K562 (cell line): ENCODE data around the gene LMAN1L. TPM values are rescaled to one million over a fixed set of nuclear protein-coding genes. Genes with fewer than 3 reads are reported as not detected.
A peak's percentile ranks its signal among the peaks of the same experiment; 100 is the strongest.

Experiments
- ARID1B ChIP-seq: fragments of 450-650 bp; IDR thresholded peaks from 2 replicates; pipeline ENCODE4 v1.6.1; 2016; ENCODE audit warnings: antibody characterized with exemption, mild to moderate bottlenecking, inconsistent platforms
- ATF6 ChIP-seq: sonication (generic); formaldehyde crosslinking; IDR thresholded peaks from 2 replicates; pipeline ENCODE4 v1.4.0; 2020; ENCODE audit warnings: mild to moderate bottlenecking, missing genetic modification reagents
- BRD9 ChIP-seq: fragments of 450-650 bp; IDR thresholded peaks from 2 replicates; pipeline ENCODE4 v1.6.1; 2018; ENCODE audit warnings: low read depth; ENCODE audit not compliant: partially characterized antibody
- C11orf30 ChIP-seq: fragments of 450-650 bp; IDR thresholded peaks from 2 replicates; pipeline ENCODE4 v1.6.1; 2016; ENCODE audit warnings: low read depth, mild to moderate bottlenecking
- CREM ChIP-seq: IDR thresholded peaks from 2 replicates; pipeline ENCODE4 v1.6.1; 2014; ENCODE audit warnings: antibody characterized with exemption, low read depth
- ELF1 ChIP-seq: fragments of 200-800 bp; sonication (Bioruptor generic); IDR thresholded peaks from 2 replicates; pipeline ENCODE4 v1.6.1; 2016; ENCODE audit warnings: missing genetic modification characterization, missing compliant biosample characterization
- ELF2 ChIP-seq: fragments of 250-450 bp; sonication (Bioruptor Pico); IDR thresholded peaks from 2 replicates; pipeline ENCODE4 v1.5.0; 2021; ENCODE audit warnings: mild to moderate bottlenecking
- ETS1 ChIP-seq: conservative IDR thresholded peaks from 2 replicates; pipeline ENCODE4 v1.6.1; 2011; ENCODE audit warnings: low read depth, mild to moderate bottlenecking, low read length; ENCODE audit not compliant: control insufficient read depth
- FOXJ3 ChIP-seq: sonication (generic); formaldehyde crosslinking; IDR thresholded peaks from 2 replicates; pipeline ENCODE4 v1.4.0; 2020; ENCODE audit warnings: mild to moderate bottlenecking, missing genetic modification reagents
- FOXM1 ChIP-seq, 2 experiments: fragments of 450-650 bp in 1 of 2; sonication (generic) in 1 of 2; formaldehyde crosslinking in 1 of 2; IDR thresholded peaks; 2 replicates each; pipeline versions ENCODE4 v1.6.1 to v1.9.0; 2017 to 2022; ENCODE audit warnings: low read depth in 2 of 2, mild to moderate bottlenecking in 2 of 2, missing genetic modification reagents in 1 of 2, moderate library complexity in 1 of 2
- NEUROD1 ChIP-seq: fragments of 150-350 bp; IDR thresholded peaks from 2 replicates; pipeline ENCODE4 v1.6.1; 2014; ENCODE audit warnings: borderline replicate concordance, low read length, low read depth; ENCODE audit not compliant: partially characterized antibody
- RBM22 ChIP-seq: fragments of 200-400 bp; formaldehyde crosslinking; IDR thresholded peaks from 2 replicates; pipeline ENCODE4 v1.6.1; 2018; ENCODE audit warnings: low read length, low read depth; ENCODE audit not compliant: poor library complexity, severe bottlenecking
- RBM25 ChIP-seq: fragments of 200-400 bp; formaldehyde crosslinking; IDR thresholded peaks from 2 replicates; pipeline ENCODE4 v1.6.1; 2018; ENCODE audit warnings: low read length, low read depth, moderate library complexity; ENCODE audit not compliant: severe bottlenecking
- SAFB2 ChIP-seq: fragments of 200-400 bp; formaldehyde crosslinking; IDR thresholded peaks from 2 replicates; pipeline ENCODE4 v1.6.1; 2018; ENCODE audit warnings: borderline replicate concordance, low read length, low read depth, moderate library complexity; ENCODE audit not compliant: severe bottlenecking
- SIN3B ChIP-seq: fragments of 450-650 bp; IDR thresholded peaks from 2 replicates; pipeline ENCODE4 v1.6.1; 2017; ENCODE audit warnings: low read depth, mild to moderate bottlenecking, moderate library complexity
- SMARCB1 ChIP-seq: IDR thresholded peaks from 2 replicates; pipeline ENCODE4 v1.6.1; 2011; ENCODE audit warnings: improper control_type of control experiment, low read depth; ENCODE audit not compliant: insufficient read length
- SMARCE1 ChIP-seq: fragments of 450-650 bp; IDR thresholded peaks from 2 replicates; pipeline ENCODE4 v1.7.1; 2016; ENCODE audit warnings: mild to moderate bottlenecking
- STAG1 ChIP-seq: sonication (generic); formaldehyde crosslinking; IDR thresholded peaks from 2 replicates; pipeline ENCODE4 v1.5.0; 2020; ENCODE audit warnings: missing genetic modification reagents, borderline replicate concordance
- TBL1XR1 ChIP-seq, 2 experiments: IDR thresholded peaks; 2 replicates each; pipeline ENCODE4 v1.6.1; 2012; ENCODE audit warnings: improper control_type of control experiment in 2 of 2, low read length in 2 of 2, mild to moderate bottlenecking in 1 of 2
- ZNF217 ChIP-seq: sonication (generic); formaldehyde crosslinking; IDR thresholded peaks from 2 replicates; pipeline ENCODE4 v1.8.0; 2022; ENCODE audit warnings: mild to moderate bottlenecking, missing genetic modification reagents
- ZNF224 ChIP-seq: sonication (generic); formaldehyde crosslinking; IDR thresholded peaks from 2 replicates; pipeline ENCODE4 v1.8.0; 2022; ENCODE audit warnings: mild to moderate bottlenecking, missing genetic modification reagents
- ZNF699 ChIP-seq: fragments of 250-450 bp; sonication (Bioruptor Pico); IDR thresholded peaks from 2 replicates; pipeline ENCODE4 v1.8.0; 2021; ENCODE audit warnings: mild to moderate bottlenecking, moderate library complexity; ENCODE audit not compliant: insufficient replicate concordance
- polyA plus RNA-seq, 8 experiments: library from polyadenylated mRNA; depleted of rRNA in 4 of 8; stranded (reverse) in 5 of 8; unstranded in 3 of 8; fragments of >200 nt; fragmentation: Nextera tagmentation in 2 of 8; fragmentation: Illumina TruSeq in 1 of 8; extraction: Ambion mirVana in 2 of 8; extraction: Trizol in 1 of 8; gene quantifications; 2 replicates each; pipeline versions ENCODE4 v1.2.1 to v1.2.3, GENCODE V29; 2011 to 2014; ENCODE audit warnings: inconsistent platforms in 1 of 8, missing spikeins in 1 of 8
- total RNA-seq, 7 experiments: library from RNA; depleted of rRNA in 6 of 7; stranded (reverse); fragments of >200 nt in 6 of 7; fragmentation: Illumina TruSeq in 2 of 7; extraction: Trizol in 2 of 7; gene quantifications; 2 replicates each; pipeline versions ENCODE4 v1.2.1 to v1.2.3, GENCODE V29; 2011 to 2021; ENCODE audit warnings: low replicate concordance in 1 of 7
- TF ChIP-seq, protein P1 (sequence below): fragments of 250-450 bp; sonication (Bioruptor Pico); IDR thresholded peaks from 2 replicates; pipeline ENCODE4 v1.5.1; 2021; ENCODE audit warnings: mild to moderate bottlenecking

LMAN1L gene
- total and polyA plus RNA-seq, 9 of the 15 experiments (the other 6 are each of a cell fraction or from before 2014, with no cell fraction given) = not detected

DNA sequence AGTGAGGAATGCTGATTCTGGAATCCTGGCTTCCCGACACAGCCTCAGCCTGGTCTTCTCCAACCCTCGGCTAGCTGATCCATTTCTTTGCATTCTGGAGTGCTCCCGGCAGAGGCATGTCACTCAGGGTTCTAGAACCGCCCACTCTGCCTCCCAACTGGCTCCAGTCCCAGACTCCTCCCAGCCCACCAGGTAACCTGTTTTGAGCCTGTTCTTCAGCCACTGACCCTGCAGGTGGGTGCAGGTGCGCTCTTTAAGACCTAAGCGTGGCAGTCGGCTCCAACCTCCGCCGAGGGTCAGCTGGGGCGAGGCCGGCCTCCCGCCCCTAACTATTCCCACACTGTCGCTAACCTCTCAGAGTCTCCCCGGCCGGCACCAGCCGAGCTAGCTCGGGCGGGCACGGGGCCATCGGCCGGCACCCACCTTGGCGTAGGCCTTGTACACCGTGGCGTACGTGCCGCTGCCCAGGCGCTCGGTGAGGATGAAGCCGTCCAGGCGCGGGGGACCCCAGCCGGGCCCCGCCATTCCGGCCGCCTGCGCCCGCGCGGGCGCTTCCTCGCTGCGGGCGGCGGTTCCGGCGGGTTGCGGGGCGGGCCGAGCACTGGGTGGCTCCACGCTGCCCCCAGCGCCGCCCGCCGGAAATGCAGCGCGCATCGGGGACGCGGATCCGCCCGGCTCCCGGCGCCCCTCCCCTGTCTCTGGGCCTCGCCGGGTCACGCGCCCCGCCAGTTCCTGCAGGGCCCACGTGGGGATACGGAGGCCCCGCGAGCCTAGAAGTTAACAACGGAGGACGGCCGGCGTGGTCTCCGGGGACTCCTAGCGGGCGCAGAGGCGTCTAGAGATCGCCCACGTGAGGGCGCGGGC lies 30.2 kb downstream of the LMAN1L start, which contains the start of gene ULK3 (continued):
- TF ChIP-seq C11orf30 = no peak
- TF ChIP-seq STAG1 (CRISPR knock-in tag) = no peak
- TF ChIP-seq ETS1 = no peak; the same call in 1 of the 2 replicates
- no peak for TF ChIP-seq SMARCB1
- TF ChIP-seq ELF2 = no peak; the same call in 1 of the 2 replicates
- peak; percentile 41; the same call in 1 of the 2 replicates for TF ChIP-seq CREM
- no peak for TF ChIP-seq ZNF224 (CRISPR knock-in tag)
- no peak for TF ChIP-seq FOXM1 (IDR thresholded peaks at IDR 0.05; ENCODE audit: low read depth)
- no peak; the same call in 1 of the 2 replicates for TF ChIP-seq FOXM1 (CRISPR knock-in tag; IDR thresholded peaks at IDR 0.05; ENCODE audit: low read depth)
- no peak for TF ChIP-seq ARID1B
- peak; percentile 87; the same call in 1 of the 2 replicates for TF ChIP-seq ATF6 (CRISPR knock-in tag)
- TF ChIP-seq SAFB2 = no peak
- TF ChIP-seq RBM25 = no peak
- TF ChIP-seq ELF1 (tag) = 0 out of 2 replicates have a peak, but pooled peaks have one; percentile 27
- TF ChIP-seq ZNF217 (CRISPR knock-in tag) = no peak
- TF ChIP-seq ZNF699 = no peak
- no peak for TF ChIP-seq RBM22
- TF ChIP-seq BRD9 = no peak
- no peak for TF ChIP-seq SMARCE1
- TF ChIP-seq FOXJ3 (CRISPR knock-in tag) = no peak
- peak in 1 of 2 experiments; percentile 19; a peak in 1 of 4 replicates for TF ChIP-seq TBL1XR1 (IDR thresholded peaks at IDR 0.05; ENCODE audit: low read length in 2 of 2)
- TF ChIP-seq, protein P1, sequence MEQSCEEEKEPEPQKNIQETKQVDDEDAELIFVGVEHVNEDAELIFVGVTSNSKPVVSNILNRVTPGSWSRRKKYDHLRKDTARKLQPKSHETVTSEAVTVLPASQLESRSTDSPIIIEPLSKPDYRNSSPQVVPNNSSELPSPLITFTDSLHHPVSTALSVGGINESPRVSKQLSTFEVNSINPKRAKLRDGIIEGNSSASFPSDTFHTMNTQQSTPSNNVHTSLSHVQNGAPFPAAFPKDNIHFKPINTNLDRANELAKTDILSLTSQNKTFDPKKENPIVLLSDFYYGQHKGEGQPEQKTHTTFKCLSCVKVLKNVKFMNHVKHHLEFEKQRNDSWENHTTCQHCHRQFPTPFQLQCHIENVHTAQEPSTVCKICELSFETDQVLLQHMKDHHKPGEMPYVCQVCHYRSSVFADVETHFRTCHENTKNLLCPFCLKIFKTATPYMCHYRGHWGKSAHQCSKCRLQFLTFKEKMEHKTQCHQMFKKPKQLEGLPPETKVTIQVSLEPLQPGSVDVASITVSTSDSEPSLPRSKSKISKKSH (CRISPR knock-in tag) = no peak
- peak; percentile 67; the same call in 1 of the 2 replicates for TF ChIP-seq SIN3B
- TF ChIP-seq NEUROD1 = peak; percentile 22
